ENCODE measurements around the gene ING5.
"Not testable (repeated sequence)": the region's sequence is repeated elsewhere in the genome, so short reads cannot be mapped to it uniquely, and the experiment has no call there.

ING5 gene

DNA sequence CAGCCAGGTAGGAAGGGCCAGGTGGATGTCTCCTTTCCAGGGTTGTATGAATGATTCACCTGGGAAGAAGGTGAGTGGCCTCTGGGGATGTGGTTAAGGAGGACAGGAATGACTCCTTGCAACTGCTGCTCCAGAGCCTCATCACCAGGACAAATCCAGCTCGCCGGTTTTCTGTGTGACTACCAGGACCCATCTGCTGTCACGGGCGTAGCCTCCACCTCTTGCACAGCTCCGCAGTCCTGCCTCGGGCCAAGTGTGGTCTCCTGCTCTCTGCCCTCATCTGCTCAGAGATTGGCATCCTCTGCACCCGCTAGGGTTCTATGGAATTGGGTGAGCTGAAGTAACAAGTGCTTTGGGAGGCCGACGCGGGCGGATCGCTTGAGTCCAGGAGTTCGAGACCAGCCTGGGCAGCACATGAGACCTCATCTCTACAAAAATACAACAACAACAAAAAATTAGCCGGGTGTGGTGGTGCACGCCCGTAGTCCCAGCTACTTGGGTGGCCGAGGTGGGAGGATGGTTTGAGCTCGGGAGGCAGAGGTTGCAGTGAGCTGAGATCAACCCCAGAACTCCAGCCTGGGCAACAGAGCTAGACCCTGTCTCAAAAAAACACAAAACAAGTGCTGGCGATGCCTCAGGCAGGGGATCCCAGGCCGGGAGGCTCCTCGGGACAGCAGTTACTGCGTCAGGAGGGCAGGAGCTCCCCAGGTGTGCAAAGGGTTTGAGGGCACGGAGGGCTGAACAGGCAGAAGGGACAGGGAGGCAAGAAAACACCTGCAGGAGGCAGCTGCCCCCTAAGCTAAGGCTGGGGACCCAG, 31.8 kb downstream of the ING5 start:
- Mint-ChIP-seq H3K4me1 (ENCODE audit: low read depth) (peaks cover 57% of the 10 kb centered on the region), H3K27ac (no peak overlapping the region), H3K9me3 (no peaks in the 10 kb centered on the region), H3K27me3 (no peaks in the 10 kb centered on the region), H3K4me3 (peak overlapping the region; percentile 49), H3K36me3 (ENCODE audit: low read depth) (peaks cover 26% of the 10 kb centered on the region)
- no peak for DNase-seq

DNA sequence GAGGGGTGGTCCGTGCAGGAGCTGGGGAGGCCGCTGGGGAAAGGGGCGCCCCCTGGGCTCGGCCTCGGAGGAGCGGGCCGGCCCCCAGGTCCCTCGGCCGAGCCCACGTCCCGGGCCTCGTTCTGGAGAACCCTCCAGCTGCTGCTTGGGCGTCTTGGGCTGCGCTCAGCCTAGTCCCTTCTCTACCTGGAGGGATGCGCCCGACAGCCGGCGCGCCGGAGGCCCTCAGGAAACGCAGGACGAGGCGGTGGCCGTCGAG, 32.3 kb downstream of the ING5 start:
- Mint-ChIP-seq H3K4me3 (peak overlapping the region; percentile 53), H3K4me1 (ENCODE audit: low read depth) (peaks cover 61% of the 10 kb centered on the region), H3K36me3 (ENCODE audit: low read depth) (peaks cover 28% of the 10 kb centered on the region), H3K27me3 (no peaks in the 10 kb centered on the region), H3K27ac (no peak overlapping the region), H3K9me3 (no peaks in the 10 kb centered on the region)
- no peak for DNase-seq

- Mint-ChIP-seq H3K36me3 (ENCODE audit: low read depth) (peaks cover 29% of the 10 kb centered on the region), H3K4me3 (peak within 1 kb of the TSS; percentile 84), H3K27ac (peak within 1 kb of the TSS; percentile 83), H3K4me1 (ENCODE audit: low read depth) (peaks cover 64% of the 10 kb centered on the region), H3K27me3 (no peaks in the 10 kb centered on the region), H3K9me3 (no peaks in the 10 kb centered on the region)
- DNase-seq = peak; percentile 96
Measured at GRCh38 chr2:241734467-241735208, 32.8 kb downstream of the ING5 start, which contains the start of gene D2HGDH. D2HGDH (plus strand) TSS chr2:241734630; CDS start chr2:241735225, 595 bp downstream.

GRCh38 chr2:241736111-241736510, 34.3 kb downstream of the ING5 start:
- peak overlapping the region; percentile 84 for H3K4me3 Mint-ChIP-seq
- peaks cover 27% of the 10 kb centered on the region for H3K36me3 Mint-ChIP-seq (ENCODE audit: low read depth)
- DNase-seq = no peak
- H3K4me1 Mint-ChIP-seq (ENCODE audit: low read depth) = peaks cover 63% of the 10 kb centered on the region
- H3K27ac Mint-ChIP-seq = peak overlapping the region; percentile 50
- H3K9me3 Mint-ChIP-seq = no peaks in the 10 kb centered on the region
- no peaks in the 10 kb centered on the region for H3K27me3 Mint-ChIP-seq

GRCh38 chr2:241738040-241738686, 36.3 kb downstream of the ING5 start:
- H3K27ac Mint-ChIP-seq = no peak overlapping the region
- DNase-seq = no peak
- H3K4me3 Mint-ChIP-seq = no peak overlapping the region
- peaks cover 53% of the 10 kb centered on the region for H3K4me1 Mint-ChIP-seq (ENCODE audit: low read depth)
- no peaks in the 10 kb centered on the region for H3K9me3 Mint-ChIP-seq
- H3K36me3 Mint-ChIP-seq (ENCODE audit: low read depth) = peaks cover 26% of the 10 kb centered on the region
- H3K27me3 Mint-ChIP-seq = no peaks in the 10 kb centered on the region

- H3K27ac Mint-ChIP-seq = no peak overlapping the region
- H3K4me3 Mint-ChIP-seq = no peak overlapping the region
- peaks cover 49% of the 10 kb centered on the region for H3K4me1 Mint-ChIP-seq (ENCODE audit: low read depth)
Measured at GRCh38 chr2:241739177-241739576, 37.3 kb downstream of the ING5 start.

GRCh38 chr2:241739651-241740050, 37.8 kb downstream of the ING5 start:
- H3K4me3 Mint-ChIP-seq = peak overlapping the region; percentile 49
- H3K27me3 Mint-ChIP-seq = no peaks in the 10 kb centered on the region
- H3K27ac Mint-ChIP-seq = peak overlapping the region; percentile 84
- H3K4me1 Mint-ChIP-seq (ENCODE audit: low read depth) = peaks cover 49% of the 10 kb centered on the region
- DNase-seq = peak; percentile 75
- peaks cover 40% of the 10 kb centered on the region for H3K36me3 Mint-ChIP-seq (ENCODE audit: low read depth)
- no peaks in the 10 kb centered on the region for H3K9me3 Mint-ChIP-seq

More at GRCh38 chr2:241739177-241739576, 37.3 kb downstream of the ING5 start:
- Mint-ChIP-seq H3K27me3 (no peaks in the 10 kb centered on the region), H3K9me3 (no peaks in the 10 kb centered on the region), H3K36me3 (ENCODE audit: low read depth) (peaks cover 36% of the 10 kb centered on the region)
- DNase-seq = no peak

DNA sequence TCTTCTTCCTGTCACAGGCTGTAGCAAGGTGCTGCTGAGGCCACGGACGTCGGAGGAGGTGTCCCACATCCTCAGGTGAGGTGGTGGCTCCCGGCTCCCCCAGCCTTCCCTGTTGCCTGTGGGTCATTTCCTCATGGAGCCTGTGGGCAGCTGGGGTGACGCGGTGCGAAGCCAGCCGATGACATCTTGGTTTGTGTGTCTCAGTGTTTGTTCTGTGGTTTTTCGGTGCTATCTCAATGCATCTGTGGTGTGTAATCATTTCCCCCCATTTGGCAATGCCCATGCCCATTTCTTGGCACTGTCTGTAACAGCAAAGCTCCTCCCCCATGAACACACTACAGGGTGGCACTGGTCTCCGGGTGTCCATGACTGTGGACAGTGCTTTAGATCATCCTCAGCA, 39.2 kb downstream of the ING5 start:
- peak; percentile 56 for DNase-seq
- H3K9me3 Mint-ChIP-seq = no peaks in the 10 kb centered on the region
- no peaks in the 10 kb centered on the region for H3K27me3 Mint-ChIP-seq
- peak overlapping the region; percentile 23 for H3K27ac Mint-ChIP-seq
- peaks cover 48% of the 10 kb centered on the region for H3K36me3 Mint-ChIP-seq (ENCODE audit: low read depth)
- H3K4me1 Mint-ChIP-seq (ENCODE audit: low read depth) = peaks cover 43% of the 10 kb centered on the region
- peak overlapping the region; percentile 21 for H3K4me3 Mint-ChIP-seq

DNA sequence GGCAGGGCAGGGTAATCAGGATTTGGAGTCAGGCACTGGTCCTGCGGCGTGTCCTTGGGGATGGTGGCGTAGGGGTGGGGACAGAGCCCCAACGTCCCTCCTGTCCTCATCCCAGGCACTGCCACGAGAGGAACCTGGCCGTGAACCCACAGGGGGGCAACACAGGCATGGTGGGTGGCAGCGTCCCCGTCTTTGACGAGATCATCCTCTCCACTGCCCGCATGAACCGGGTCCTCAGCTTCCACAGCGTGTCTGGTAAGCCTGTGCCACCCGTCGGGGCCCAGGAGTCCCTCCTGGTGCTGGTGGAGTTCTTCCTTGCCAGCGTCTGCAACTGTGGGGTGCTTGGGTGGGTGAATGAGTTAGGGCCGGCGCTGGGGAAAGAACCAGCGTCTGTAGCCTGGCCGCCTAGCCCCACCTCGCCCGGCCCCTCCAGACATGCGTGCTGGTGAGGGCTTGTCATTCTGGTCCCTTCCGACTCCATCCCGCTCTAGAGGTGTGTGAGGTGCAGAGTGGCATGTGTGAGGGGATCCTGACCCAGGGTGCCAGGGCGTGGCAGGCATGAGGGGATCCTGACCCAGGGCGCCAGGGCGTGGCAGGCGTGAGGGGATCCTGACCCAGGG, 40.6 kb downstream of the ING5 start:
- Mint-ChIP-seq H3K27ac (no peak overlapping the region), H3K9me3 (no peaks in the 10 kb centered on the region), H3K4me3 (no peak overlapping the region), H3K4me1 (ENCODE audit: low read depth) (peaks cover 37% of the 10 kb centered on the region), H3K27me3 (no peaks in the 10 kb centered on the region), H3K36me3 (ENCODE audit: low read depth) (peaks cover 53% of the 10 kb centered on the region)
- no peak for DNase-seq

DNA sequence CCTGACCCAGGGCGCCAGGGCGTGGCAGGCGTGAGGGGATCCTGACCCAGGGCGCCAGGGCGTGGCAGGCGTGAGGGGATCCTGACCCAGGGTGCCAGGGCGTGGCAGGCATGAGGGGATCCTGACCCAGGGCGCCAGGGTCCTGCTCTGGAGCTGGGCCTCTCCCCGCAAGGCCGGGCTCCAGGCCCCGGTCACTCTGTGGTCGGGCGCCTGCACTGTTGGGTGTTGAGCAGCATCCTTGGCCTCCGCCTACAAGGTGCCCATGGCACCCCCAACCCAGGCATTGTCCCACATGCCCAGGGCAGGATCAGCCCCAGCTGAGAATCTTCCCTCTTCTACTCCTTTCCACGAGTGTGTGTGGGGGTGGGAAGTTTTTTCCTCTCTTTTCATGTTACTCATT, 41.2 kb downstream of the ING5 start:
- H3K27me3 Mint-ChIP-seq, H3K9me3 Mint-ChIP-seq, DNase-seq, H3K4me3 Mint-ChIP-seq, H3K27ac Mint-ChIP-seq: not testable (repeated sequence)
- Mint-ChIP-seq H3K36me3 (ENCODE audit: low read depth) (peaks cover 51% of the 10 kb centered on the region), H3K4me1 (ENCODE audit: low read depth) (peaks cover 33% of the 10 kb centered on the region)

DNA sequence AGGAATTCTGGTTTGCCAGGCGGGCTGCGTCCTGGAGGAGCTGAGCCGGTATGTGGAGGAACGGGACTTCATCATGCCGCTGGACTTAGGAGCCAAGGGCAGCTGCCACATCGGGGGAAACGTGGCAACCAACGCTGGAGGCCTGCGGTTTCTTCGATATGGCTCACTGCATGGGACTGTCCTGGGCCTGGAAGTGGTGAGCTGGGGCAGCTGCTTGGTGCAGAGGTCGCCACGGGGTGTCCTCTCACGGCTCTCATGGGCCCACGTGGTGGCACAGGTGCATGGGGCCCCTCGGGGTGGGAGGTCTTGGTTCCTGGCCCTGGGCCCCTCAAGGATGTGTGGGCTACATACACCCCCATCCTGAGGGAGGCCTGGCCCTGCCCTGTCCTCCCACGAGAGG, 41.8 kb downstream of the ING5 start:
- DNase-seq = no peak
- H3K27ac Mint-ChIP-seq = no peak overlapping the region
- H3K36me3 Mint-ChIP-seq (ENCODE audit: low read depth) = peaks cover 54% of the 10 kb centered on the region
- H3K27me3 Mint-ChIP-seq = no peaks in the 10 kb centered on the region
- H3K9me3 Mint-ChIP-seq = no peaks in the 10 kb centered on the region
- no peak overlapping the region for H3K4me3 Mint-ChIP-seq
- H3K4me1 Mint-ChIP-seq (ENCODE audit: low read depth) = peaks cover 31% of the 10 kb centered on the region

DNA sequence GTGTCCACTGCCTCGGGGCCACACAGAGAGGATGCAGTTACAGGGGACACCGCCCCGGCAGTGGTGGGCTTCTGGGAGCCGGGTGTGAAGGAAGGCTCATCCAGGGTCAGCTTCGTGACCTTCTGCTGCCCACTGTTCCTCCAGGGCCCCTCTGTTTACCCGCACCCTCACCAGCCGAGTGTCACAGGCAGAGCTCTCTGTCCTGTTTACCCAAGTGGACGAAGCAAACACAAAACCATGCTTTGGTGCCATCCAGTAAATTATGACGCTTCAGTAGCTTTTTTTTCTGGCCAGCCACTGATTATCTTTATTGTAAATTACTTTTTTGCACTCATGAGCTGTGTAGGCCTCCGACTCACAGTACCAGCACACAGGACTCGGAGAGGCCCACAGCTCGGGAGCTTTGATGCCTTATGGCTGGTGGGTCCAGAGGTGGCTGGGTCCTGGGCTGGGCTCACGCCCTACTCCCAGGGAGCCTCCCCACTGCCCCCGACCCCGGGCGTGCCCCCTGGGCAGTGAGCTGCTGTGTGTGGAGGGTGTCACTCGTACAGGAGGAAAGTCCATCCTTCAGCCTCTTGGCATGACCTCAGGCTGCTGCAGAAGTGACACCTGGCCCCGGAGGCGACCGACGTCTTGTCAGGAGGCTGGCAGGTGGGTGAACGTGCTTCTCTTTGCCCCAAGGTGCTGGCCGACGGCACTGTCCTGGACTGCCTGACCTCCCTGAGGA, 42.4 kb downstream of the ING5 start:
- Mint-ChIP-seq H3K4me3 (no peak overlapping the region), H3K4me1 (ENCODE audit: low read depth) (peaks cover 25% of the 10 kb centered on the region), H3K27ac (no peak overlapping the region), H3K9me3 (no peaks in the 10 kb centered on the region), H3K27me3 (no peaks in the 10 kb centered on the region), H3K36me3 (ENCODE audit: low read depth) (peaks cover 55% of the 10 kb centered on the region)
- DNase-seq = no peak

DNA sequence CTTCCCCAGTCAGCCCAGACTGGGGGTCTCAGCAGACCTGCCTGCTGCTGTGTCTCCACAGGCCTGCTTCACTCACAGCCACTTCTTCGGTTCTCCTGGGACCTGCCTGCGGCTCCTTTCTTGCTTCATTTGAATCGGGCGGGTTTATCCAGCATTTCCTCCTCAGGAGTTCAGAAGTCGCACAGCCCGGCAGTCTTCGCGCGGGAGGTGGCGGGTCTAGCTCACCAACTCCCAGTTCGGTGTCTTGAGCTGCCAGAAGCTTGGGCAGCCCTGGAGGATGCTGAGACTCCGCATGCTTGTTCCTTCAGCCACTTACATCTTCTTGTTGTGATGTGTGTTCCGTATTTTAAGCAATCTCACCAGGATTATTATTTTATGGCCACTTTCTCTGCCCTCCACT, 43.4 kb downstream of the ING5 start:
- no peak overlapping the region for H3K27ac Mint-ChIP-seq
- H3K27me3 Mint-ChIP-seq = no peaks in the 10 kb centered on the region
- no peak for DNase-seq
- peaks cover 14% of the 10 kb centered on the region for H3K4me1 Mint-ChIP-seq (ENCODE audit: low read depth)
- peaks cover 59% of the 10 kb centered on the region for H3K36me3 Mint-ChIP-seq (ENCODE audit: low read depth)
- H3K4me3 Mint-ChIP-seq = no peak overlapping the region
- H3K9me3 Mint-ChIP-seq = no peaks in the 10 kb centered on the region

GRCh38 chr2:241746084-241746483, 44.2 kb downstream of the ING5 start:
- Mint-ChIP-seq H3K9me3 (no peaks in the 10 kb centered on the region), H3K27me3 (no peaks in the 10 kb centered on the region), H3K36me3 (ENCODE audit: low read depth) (peaks cover 62% of the 10 kb centered on the region), H3K4me1 (ENCODE audit: low read depth) (peaks cover 8% of the 10 kb centered on the region), H3K4me3 (no peak overlapping the region), H3K27ac (no peak overlapping the region)
- no peak for DNase-seq

Data from activated T-cell treated with anti-CD3 and anti-CD28 coated beads, Interleukin-2, amount 50 U/mL, for 24 hours (primary cell).